GM04503 (cell line): ENCODE measurements around the gene SLC38A11.

ENCODE experiments used
- DNase-seq: peaks from one replicate; pipeline ENCODE4 v3.0.0-alpha.2; 2012; ENCODE audit warnings: low read depth

The SLC38A11 gene

DNA sequence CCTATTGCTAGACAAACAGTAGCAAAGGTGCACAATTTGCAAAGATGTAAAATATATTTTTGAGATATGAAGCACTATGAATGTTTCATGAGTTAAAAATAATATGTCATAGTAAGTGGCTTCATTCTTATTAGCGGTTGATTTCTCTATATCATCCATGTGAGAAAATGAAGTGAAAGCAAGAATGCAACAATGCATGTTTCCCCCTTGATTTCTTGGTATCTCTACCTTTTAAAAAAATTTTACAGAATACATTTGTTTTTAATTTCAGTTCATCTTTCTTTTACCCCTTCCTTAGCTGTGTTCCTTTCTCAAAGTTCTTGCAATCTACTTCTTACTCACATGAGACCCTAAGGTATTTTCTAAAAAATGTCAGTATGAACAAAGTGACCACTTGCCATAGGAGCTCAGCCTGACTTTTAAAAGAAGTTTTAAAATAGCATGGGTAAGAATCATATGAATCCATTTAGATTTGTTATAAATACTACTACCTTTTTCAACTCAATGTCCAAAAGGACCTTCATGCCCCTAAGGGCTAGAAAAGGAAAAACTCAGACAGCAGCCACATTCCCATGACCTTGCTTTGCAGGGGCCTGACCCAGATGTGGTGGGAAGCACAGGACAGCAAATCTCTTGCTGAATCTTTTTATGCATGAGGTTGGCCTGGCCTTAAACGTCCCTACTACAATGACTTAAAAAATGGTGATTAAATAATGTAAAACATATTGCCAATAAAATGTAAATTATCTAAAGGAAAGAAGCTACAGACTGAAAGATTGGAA, 14.8 kb upstream of the SLC38A11 start:
- DNase-seq, result no peak

DNA sequence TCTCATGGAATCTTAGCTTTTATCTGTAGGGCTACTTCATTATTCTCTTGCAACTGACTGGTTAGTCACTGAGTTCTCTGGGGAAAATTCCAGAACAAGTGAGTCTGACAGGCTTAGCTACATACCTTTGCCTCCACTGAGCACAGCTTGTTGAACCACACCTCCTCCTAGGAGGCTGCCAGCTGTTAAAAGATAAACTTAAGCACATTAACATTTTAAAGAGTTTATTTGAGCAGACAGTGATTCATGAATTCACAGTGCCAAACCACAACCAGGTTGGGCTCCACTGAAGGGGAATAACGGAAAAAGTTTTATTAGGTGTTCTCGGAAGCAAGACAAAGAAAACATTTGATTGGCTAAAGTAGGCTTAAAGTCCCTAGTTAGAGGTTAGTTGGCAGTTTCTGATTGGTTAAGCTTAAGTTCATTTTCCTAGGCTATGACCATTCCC, 12.5 kb upstream of the SLC38A11 start:
- DNase-seq, result peak; percentile 59

DNA sequence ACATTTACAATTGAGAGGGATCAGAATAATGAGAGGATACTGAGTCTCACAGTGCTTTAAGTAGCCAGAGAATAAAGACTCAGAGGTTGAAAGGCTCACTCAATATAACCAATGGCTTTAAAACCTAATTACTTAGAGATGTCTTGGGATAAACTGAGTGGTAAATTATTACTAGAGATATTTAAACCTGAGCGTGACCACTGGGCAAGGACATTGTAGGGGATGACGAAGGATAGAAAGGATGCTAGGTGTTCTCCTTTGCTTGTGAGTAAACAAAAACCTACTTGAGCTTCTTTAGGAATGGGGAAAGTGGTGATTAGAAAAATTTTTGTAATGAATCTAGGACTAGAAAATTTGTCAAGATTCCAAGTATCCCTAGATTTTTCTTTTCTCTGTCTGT, 12.0 kb upstream of the SLC38A11 start:
- no peak for DNase-seq

DNA sequence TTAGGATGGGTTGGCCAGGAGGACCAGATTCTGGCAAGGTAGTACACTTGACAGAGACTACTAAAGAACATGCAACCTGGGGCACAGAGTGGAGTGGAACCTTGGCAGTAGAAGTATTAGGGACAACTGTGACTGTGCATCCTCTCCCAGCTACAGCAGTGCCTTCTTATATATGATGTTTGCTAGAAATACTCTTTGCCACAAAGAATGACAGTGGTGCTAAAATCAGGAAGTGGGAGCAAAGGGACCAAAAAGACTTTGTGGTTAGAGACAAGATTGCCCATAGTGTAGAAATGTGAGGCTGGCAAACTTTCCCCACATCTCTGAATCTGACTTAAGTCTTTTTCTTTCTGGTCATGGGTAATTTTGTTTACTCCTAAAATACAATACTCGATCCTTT, 9.4 kb upstream of the SLC38A11 start:
- no peak for DNase-seq

DNA sequence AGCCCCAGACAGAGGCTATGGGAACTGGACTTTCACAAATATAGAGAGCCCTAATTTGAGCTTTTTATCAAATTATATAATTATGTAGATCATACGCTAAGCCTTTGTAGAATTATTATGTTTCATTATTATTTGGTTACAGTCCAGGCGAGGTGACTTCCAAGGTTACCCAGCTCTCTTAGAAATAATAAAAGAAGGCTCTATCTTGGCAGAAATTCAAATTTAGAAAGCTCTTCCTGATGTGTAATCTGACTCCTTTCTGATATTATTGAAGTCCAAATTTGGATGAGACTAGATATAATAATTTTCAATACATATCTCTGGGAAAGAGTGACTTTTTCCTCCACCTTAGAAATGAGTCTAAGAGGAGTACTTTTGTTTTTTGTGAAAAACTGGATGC, 4.8 kb upstream of the SLC38A11 start:
- no peak for DNase-seq

DNA sequence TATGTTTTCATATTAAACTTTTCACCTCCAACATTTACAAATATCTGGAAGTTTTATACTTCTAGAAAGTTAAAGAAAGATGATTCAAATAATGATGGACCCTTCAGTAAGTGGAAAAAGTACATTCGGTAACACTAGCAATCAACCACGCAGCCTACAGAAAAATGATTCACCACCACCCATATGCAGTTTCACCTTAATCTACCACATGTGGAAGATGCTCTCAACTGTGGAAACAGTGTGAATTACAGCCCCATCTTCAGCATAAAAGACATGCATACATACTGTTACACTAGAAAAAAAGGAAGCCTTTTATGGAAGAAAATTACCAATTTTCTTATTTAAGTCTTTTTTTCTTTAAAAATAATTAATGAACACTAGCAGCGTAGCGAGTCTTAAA, 1.1 kb downstream of the SLC38A11 start:
- DNase-seq, result no peak

DNA sequence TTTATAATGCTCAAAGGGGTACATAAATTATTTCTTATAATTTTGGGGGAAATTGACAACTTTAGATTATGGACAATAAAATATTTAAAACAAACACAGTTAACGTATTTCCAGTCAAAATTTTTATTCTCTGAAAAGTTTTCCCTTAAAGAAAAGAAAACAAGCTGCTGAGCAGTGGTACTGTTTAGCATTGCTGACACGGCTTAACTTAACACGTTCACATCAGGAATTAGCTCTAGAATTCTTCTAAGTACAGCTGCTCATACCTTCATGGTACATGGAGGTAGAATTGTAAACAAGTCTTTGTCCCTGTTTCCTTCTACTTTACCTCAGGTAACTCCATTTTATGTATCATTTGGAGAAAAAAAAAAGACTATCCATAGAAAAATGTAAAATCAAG, 2.0 kb downstream of the SLC38A11 start:
- DNase-seq, result no peak

DNA sequence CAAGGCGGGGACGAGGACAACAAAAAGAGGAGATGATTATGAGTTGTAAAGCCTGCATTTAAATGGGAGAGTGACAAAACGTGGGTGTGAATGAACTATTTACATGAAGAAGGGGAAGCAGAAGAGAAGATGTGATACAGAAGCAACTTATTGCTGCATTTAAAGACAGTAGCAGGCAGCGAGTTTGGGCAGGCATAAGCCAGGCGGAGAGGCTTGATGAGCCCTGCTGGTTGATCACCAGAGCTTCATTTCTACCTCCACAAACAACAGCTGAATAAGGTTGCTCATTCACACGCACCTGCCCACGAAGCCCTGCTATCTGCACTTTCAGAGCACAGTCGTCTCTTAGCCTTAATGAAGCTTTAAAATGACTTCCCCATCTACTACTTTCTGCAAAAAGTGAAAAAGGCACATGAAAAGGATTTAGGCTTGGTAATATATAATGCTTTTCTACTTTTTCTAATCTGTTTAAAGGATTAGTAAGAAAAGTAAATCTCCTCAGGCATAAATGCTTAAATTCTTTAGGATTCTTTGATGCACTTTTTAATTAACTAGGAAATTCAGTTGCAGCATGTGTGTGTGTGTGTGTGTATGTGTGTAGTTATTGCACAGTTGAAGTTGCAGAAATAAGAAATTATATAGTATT, 3.1 kb downstream of the SLC38A11 start:
- no peak for DNase-seq

DNA sequence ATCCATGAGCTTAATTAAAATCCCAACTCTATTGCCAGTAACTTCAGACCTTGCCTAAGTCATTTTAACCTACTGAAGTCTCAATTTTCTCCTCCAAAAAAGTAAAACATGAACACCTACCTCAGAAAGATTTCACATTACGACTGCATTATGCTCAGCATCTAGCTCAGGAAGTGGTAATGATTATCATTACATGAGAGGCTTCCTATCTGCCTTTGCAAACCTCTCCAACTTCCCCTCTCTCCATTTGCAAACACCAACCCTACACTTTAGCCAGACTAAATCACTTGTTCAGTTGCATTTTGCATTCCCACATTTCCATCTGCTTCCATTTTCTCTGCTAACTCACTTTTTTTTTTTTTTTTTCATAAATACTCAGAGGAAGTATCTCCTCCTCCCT, 6.8 kb downstream of the SLC38A11 start:
- DNase-seq, result no peak

DNA sequence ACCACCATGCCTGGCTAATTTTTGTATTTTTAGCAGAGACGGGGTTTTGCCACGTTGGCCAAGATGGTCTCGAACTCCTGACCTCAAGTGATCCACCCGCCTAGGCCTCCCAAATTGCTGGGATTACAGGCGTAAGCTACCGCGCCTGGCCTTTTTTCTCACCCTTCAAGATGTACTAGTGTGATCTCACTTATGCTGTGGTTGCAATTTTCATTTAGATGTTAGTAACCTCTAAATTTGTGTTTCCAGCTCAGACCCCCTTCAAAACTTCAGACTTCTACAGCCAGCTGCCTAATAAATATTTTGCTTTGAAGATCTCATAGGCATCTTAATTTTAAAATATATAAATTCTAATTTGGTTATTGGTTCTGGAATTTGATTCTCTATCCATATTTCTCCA, 8.0 kb downstream of the SLC38A11 start:
- no peak for DNase-seq

DNA sequence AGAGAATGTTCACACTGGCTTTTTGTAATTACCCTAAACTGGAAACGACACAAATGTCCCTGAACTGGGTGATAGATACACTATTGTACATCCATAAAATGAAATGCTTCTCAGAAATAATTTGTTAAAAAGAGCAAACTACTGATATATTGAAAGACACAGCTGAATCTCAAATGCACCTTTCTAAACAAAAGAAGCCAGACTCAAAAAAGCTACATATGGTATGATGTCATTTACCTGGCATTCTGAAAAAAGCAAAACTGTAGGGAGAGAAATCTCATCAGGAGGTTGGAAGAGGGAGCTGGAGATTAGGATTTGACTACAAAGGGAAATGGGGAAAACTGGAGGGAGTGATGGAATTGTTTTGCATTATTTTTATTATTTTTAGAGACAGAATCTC, 12.0 kb downstream of the SLC38A11 start:
- no peak for DNase-seq

DNA sequence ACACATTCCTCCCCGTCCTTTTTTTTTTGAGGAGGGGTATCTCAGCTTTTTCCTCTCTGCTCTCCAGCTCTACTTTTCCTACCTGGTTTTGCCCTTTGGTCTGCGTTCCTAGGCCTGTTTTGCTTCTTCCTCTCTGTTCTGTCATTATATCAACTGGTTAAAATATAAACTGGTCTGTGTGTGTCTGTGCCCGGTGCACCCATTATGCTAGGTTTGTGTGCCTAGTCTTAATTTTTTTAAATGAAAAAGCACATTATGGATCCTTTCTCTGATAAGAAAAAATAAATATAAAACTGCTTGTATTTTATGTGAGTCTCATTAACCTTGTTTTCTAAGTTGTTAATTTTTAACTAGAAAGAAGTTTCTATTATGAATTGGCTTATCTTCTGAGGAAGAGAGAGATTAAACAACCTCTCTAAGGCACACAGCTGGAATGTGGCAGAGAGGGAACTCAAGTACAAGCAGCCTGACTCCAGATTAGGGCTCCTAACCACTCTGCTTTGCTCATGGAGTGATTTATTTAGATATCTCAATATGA, 17.4 kb downstream of the SLC38A11 start:
- DNase-seq, result no peak

DNA sequence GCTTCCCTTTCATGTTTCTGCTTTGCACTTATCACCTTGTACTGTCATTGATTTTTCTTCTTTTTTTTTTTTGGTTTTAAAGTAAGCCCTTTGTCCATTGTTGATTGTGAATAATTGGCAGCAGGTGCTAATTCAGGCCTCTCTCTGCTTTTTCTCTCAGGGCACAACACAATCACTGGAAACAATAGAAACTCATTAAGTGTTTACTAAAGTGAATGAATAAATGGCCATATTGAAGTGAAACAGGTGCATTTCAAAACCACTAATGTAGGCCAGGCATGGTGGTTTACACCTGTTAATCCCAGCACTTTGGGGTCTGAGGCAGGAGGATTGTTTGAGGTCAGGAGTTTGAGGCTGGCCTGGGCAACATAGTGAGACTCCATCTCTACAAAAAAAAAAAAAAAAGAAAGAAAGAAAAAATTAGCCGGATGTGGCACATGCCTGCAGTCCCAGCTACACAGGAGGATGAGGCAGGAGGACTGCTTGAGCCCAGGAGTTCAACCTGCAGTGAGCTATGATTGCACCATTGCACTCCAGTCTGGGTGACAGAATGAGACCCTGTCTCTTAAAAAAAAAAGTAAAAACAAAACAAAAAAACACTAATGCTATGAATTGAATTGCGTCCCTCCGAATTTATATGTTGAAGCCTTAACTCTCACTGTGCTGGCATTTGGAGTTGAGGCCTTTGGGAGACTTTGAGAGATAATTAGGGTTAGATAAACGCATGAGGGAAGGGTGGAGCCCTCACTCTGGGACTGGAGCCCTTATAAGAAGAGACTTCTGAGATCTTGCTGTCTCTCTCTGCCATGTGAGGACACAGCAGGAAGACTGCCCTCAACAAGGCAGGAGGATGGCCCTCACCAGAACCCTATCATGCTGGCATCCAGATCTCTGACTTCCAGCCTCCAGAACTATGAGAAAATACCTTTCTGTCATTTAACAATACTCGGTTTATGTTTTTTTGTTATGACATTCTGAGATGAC, 19.9 kb downstream of the SLC38A11 start:
- no peak for DNase-seq

DNA sequence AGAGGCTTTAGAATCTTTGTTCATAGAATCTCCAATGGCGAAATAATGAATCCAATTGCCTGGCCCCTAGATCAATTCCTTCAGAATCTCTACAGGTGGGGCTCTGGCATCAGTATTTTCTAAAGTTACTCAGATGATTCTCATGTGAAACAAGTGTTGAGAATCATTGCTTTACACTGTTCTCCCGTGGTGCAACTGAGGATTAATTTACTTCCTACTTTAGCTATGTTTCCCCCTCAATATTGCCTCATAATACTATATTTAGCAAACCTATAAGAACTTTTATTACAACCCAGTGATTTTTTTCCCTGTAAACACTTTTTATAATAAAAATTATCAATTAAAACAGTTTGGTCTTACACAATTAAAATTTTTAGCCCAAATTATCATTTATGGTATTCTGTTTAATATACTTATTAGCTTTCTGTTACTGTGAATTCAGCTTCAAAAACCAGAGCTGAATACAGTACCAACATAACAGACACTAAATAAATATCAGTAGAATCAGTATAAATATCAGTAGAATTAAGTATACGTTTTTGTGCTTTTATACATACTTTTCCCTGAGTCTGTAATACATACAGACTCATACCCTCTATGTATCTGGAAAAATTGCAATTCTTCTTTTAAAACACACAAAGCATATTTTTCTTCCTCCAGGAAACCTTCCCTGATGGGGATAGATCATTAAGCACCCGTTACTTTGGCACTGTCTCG, 20.8 kb downstream of the SLC38A11 start:
- no peak for DNase-seq

DNA sequence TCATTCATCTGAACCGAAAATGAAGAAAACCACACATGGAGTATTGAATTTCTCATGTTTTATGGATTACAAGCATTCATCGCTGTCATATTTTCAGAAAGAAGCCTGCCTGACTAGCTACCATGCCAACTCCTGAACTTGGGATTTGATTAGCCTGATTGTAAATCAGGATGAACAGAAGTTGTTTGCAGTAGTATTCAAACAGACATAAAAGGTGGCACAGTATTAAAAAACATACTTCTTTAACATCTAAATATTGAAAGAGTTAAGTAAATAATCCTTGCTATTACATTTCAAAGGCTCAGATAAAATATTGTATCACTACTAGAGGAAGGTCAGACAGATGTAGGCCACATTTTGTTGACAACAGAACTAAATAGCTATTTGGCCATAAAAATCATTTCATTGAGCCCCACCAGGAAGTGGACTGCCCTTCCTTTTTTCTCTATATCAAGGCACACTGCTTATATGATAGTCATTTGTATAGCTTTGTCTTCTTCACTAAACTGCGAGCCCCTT, 21.6 kb downstream of the SLC38A11 start:
- DNase-seq, result no peak

DNA sequence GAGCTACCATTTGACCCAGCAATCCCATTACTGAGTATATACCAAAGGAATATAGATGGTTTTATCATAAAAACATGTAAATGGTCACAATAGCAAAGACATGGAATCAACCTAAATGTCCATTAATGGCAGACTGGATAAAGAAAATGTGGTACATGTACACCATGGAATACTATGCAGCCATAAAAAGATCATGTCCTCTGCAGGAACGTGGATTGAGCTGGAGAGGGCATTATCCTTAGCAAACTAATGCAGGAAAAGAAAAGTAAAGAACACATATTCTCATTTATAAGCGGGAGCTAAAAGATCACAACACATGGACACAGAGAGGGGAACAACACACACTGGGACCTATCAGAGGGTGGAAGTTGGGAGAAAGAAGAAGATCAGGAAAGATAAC, 22.9 kb downstream of the SLC38A11 start:
- no peak for DNase-seq

DNA sequence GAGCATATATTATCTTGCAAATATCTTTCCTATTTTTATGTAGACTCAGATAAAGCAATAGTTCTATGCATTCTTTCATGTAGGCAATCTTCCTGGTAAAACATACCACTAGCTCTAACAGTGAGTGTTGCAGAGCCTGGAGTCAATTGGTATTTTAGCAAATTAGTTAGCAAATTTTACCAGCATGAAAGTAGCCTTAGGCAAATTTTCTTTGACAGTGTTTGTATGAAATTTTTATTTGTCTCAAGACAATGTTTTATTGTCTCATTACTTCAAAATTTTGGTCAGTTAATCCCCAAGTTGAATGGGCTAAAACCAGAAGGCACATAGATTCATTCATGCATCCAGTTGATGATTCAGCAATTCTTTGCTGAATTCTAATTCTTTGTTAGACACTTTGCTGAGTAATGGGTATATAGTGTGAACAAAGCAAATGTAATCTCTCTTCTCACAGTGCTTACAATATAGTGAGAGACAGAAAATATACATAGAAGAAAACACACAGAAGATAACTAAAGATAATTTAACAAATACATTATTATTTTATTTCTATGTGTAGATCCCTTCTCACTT, 27.1 kb downstream of the SLC38A11 start:
- DNase-seq, result no peak

DNA sequence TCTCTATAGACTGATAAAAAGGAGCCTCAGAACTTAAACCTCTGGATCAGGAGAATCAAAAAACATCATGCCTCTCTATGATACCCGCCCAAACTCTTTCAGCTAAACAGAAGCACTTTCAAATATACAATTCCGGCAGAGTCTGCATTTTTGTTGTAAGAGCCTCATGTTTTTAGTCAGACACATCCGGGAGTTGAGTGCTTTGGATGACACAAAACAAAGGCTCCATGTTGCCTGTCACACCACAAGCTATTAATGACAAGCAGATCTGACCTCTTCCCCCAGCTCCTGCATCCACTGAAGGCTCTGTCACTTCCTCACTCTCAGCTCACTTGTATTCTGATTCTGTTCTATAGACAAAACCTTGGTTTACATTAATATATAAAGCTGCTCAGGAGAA, 33.2 kb downstream of the SLC38A11 start:
- DNase-seq, result no peak

DNA sequence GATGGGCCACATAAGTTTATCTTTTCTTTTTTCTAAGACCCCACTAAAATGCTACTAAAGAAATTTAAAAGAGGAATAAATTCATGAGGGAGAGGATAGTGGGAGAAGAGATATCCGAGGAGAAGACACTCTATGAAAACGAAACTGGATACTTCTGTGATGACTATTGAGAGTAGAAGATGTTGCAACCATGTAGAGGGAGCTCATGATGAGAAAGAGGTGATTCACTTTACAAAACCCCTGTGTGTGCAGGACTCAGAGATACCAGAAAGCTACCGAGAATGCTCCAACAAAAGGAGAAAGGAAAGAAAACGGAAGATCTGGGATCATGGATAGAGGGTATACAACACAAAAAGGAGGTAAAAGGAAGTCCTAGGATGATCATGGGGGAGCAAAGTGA, 34.9 kb downstream of the SLC38A11 start:
- DNase-seq, result peak; percentile 79

DNA sequence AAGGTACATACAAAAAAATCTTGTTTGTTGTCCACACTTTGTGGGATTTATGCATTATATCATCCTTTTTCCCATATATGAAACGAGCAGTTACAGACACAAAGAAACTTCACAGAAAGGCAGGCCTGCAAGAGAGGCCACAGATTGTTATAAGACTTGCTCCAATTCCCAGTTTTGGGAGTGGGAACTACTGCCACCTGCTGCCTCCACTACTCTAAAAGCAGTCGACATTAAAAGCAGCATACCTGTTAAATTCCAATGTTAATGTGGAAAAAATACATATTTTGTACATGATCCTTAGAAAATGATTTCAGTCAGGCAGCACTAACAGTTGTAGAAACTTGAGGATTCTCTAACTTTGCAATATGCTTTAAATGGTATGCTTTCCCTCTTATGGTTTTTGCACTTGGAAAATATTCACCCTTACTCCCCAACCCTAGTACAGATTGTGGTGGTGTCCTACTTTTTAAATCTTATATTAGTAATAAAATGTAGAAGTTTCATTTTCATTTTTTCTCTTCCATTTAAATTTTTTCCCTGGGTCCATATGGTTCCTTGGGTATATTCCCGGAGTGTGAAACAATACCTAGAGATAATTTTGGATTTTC, 37.9 kb downstream of the SLC38A11 start:
- no peak for DNase-seq

DNA sequence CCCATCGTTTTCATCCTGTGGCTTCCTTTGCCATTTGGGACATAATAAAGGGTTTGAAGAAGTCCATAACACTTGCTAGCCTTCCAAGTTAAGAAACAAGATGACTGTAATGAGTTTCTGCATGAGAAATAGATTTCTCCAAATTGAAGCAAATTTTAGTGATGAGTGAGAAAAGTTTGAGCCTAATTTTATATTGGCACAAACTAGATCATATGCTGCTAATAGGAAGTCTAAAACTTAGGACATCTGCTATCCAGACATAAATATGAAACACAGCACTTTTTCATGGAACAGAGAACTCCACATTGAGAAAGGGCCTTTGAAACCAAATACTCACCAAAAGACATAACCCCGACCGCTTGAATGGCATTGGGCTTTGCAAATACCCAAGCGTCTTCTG, 39.8 kb downstream of the SLC38A11 start:
- DNase-seq, result no peak
